Measurements from ENCODE around the gene STOML1.

DNA sequence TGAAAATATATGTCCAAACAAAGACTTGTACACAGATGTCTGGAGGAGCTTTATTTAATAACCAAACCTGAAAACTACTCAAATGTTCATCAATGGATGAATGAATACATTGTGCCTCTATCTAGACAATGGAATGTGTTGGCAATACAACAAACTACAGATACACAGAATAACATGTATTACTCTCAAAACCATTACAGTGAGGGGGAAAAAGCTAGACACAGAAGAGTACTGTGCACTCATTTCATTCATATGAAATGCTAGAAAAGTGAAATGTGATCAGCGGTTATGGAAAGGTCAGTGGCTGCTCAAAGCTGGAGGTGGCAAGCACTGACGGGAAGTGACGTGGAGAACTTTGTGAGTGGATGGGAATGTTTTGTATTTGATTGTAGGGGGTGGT lies 13.2 kb downstream of the STOML1 start:
- TF ChIP-seq, protein P1, sequence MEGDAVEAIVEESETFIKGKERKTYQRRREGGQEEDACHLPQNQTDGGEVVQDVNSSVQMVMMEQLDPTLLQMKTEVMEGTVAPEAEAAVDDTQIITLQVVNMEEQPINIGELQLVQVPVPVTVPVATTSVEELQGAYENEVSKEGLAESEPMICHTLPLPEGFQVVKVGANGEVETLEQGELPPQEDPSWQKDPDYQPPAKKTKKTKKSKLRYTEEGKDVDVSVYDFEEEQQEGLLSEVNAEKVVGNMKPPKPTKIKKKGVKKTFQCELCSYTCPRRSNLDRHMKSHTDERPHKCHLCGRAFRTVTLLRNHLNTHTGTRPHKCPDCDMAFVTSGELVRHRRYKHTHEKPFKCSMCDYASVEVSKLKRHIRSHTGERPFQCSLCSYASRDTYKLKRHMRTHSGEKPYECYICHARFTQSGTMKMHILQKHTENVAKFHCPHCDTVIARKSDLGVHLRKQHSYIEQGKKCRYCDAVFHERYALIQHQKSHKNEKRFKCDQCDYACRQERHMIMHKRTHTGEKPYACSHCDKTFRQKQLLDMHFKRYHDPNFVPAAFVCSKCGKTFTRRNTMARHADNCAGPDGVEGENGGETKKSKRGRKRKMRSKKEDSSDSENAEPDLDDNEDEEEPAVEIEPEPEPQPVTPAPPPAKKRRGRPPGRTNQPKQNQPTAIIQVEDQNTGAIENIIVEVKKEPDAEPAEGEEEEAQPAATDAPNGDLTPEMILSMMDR (IDR thresholded peaks at IDR 0.05 in 8 of 11, conservative IDR thresholded peaks at IDR 0.05 in 3 of 11), result no peak
- no peak for TF ChIP-seq POLR2A (IDR thresholded peaks at IDR 0.05)

Measured in spleen (tissue), 7 donors.